ENCODE results near the gene CAMKK1. TPM values are rescaled to one million over a fixed set of nuclear protein-coding genes. Genes with fewer than 3 reads are reported as not detected.
"Not testable (repeated sequence)": the region's sequence is repeated elsewhere in the genome, so short reads cannot be mapped to it uniquely, and the experiment has no call there.

CAMKK1 gene
- polyA plus RNA-seq, 1 donor from 2014 or later = 0.53 TPM

GRCh38 chr17:3864534-3864933 is 28.3 kb downstream of the CAMKK1 start:
- no peak overlapping the region for H3K27ac Mint-ChIP-seq
- H3K4me1 Mint-ChIP-seq = no peaks in the 10 kb centered on the region
- H3K27me3 Mint-ChIP-seq = no peaks in the 10 kb centered on the region
- no peaks in the 10 kb centered on the region for H3K36me3 Mint-ChIP-seq
- H3K4me3 Mint-ChIP-seq = no peak overlapping the region
- H3K9me3 Mint-ChIP-seq = no peaks in the 10 kb centered on the region

- no peaks in the 10 kb centered on the region for H3K36me3 Mint-ChIP-seq
Measured at GRCh38 chr17:3861761-3862681, 30.8 kb downstream of the CAMKK1 start.

DNA sequence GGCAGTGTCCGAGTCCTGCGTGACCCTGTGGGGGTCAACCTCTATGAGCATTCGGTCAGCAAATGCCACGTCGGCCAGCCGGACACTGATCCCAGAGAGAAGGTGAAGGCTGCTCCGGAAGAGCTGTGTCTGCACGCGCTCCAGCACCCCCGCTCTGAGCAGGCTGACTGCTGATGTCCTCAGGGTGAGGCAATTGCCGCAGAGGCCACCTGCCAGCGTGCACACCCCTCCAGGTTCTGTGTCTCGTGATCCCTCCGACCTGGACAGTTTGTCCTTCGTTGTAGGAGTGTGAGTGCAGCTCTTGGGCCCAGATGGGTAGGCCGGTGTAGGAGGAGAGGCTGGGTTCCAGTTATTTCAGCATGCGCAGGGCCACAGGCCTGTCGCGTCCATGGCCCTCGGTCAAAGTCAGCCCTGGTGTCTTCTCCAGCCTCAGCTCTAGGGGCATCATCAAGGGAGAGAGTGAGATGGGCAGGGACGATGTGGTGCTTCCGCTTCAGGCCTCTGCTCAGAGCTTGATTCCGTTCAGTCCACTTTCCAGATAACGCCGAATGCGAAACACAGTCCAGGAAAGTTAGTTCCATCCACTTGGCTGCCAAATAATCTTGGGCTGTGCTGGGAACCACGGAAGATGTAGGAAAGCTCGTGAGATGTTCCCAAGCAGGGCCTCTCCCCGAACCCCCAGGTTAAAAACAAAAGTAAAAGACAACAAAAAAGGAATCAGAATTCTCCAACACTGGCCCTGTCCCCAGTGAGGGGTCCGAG is 31.7 kb downstream of the CAMKK1 start:
- Mint-ChIP-seq H3K27me3 (no peaks in the 10 kb centered on the region), H3K4me3 (no peak overlapping the region), H3K4me1 (no peaks in the 10 kb centered on the region), H3K27ac (no peak overlapping the region), H3K36me3 (no peaks in the 10 kb centered on the region), H3K9me3 (no peaks in the 10 kb centered on the region)

More at GRCh38 chr17:3861761-3862681, 30.8 kb downstream of the CAMKK1 start:
- H3K9me3 Mint-ChIP-seq = no peaks in the 10 kb centered on the region
- H3K4me1 Mint-ChIP-seq = no peaks in the 10 kb centered on the region
- H3K4me3 Mint-ChIP-seq = no peak overlapping the region
- H3K27ac Mint-ChIP-seq = no peak overlapping the region
- H3K27me3 Mint-ChIP-seq = no peaks in the 10 kb centered on the region

DNA sequence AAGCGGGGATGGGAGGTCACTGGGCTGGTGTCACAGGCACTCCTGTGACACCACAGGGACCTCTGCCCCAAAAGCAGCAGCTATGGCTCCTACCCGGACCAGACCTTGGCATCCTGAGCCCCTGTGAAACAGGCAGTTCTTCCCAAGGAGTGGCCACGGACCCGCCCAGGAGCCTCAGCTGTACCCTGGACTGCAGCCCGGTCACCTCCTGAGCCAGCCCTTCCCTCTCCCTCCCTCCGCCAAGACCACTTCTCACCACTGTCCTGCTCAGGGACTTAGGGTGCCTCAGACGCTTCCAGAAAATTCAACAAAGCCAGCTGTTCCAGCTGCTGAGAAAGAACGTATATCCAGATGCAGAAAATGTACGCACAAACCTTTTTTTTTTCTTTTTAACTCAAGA is 32.9 kb downstream of the CAMKK1 start:
- H3K36me3 Mint-ChIP-seq = no peaks in the 10 kb centered on the region
- H3K27ac Mint-ChIP-seq = no peak overlapping the region
- no peaks in the 10 kb centered on the region for H3K4me1 Mint-ChIP-seq
- no peaks in the 10 kb centered on the region for H3K9me3 Mint-ChIP-seq
- no peak overlapping the region for H3K4me3 Mint-ChIP-seq
- no peaks in the 10 kb centered on the region for H3K27me3 Mint-ChIP-seq

DNA sequence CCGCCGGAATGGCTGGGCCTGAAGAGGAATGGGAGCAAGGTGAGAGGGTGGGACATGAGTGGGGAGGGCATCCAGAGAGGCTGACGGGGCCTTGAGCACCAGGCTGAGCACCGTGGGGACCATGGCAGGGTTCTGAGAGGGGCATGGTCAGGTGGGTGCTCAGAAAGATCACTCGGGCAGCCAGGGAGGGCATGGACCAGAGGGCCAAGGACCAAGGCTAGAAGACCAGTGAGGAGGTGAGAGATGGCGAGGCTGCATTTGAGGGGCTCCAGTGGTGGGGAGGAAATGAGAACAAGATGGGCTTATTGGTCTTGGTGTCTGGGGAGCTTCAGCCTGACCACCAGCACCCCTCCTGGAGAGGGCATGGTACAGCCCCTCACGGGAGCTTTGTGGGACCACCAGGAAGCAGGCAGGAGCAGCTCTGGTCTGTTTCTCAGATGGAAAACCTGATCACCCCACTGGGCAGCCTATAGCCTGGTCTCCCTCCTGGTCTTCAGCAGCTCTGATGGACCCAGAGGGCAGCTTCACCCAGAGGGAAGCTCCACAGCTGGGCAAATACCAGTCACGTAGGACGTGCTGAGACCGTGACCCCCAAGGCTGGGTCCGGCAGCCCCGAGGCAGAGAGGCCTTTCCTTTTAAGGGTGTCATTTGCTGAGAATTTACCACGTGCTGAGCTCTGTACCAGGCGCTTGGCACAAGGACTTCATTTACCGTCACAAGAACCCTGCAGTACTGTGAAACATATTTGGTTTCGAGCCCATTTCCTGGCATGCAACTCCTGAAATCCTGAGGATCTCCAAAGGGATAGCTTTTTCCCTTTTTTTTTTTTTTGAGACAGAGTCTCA is 35.4 kb downstream of the CAMKK1 start:
- H3K4me1 Mint-ChIP-seq = no peaks in the 10 kb centered on the region
- H3K36me3 Mint-ChIP-seq = no peaks in the 10 kb centered on the region
- no peaks in the 10 kb centered on the region for H3K27me3 Mint-ChIP-seq
- no peak overlapping the region for H3K4me3 Mint-ChIP-seq
- H3K9me3 Mint-ChIP-seq = no peaks in the 10 kb centered on the region
- H3K27ac Mint-ChIP-seq = no peak overlapping the region

GRCh38 chr17:3854204-3854603 is 38.6 kb downstream of the CAMKK1 start:
- not testable (repeated sequence) for H3K36me3 Mint-ChIP-seq, H3K4me3 Mint-ChIP-seq, H3K4me1 Mint-ChIP-seq, H3K9me3 Mint-ChIP-seq, H3K27ac Mint-ChIP-seq, H3K27me3 Mint-ChIP-seq

- Mint-ChIP-seq H3K27me3 (peaks cover 2% of the 10 kb centered on the region), H3K36me3 (no peaks in the 10 kb centered on the region), H3K9me3 (no peaks in the 10 kb centered on the region), H3K4me1 (peaks cover 0 to 1% (median 0%) of the 10 kb centered on the region in 3 donors), H3K27ac (no peak overlapping the region), H3K4me3 (no peak overlapping the region)
Measured at GRCh38 chr17:3852561-3852960, 40.3 kb downstream of the CAMKK1 start.

DNA sequence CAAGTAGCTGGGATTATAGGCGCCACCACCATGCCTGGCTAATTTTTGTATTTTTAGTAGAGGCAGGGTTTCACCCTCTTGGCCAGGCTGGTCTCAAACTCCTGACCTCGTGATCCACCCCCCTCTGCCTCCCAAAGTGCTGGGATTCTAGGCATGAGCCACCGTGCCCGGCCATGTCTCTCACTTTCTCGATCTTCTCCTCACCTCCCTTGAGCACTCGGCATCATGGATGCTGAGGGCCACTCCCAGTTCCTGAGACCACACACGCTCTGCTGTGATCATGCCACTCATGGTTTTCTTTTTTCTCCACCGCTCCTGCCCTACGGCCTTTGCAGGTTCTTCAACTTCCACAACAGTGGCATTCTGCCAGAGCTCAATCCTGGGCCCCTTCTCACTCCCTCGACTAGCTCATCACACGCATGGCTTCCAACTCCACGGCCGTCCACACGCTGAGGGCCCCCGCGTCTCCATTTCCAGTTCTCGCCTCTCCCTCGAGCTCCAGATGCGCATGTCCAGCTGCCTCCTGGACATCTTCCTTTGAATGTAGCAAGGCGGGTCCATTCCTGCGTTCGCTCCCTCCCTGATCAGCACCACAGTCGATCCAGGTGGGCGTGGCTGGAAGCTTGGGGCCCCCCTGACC is 41.3 kb downstream of the CAMKK1 start:
- peaks cover 0 to 3% (median 0%) of the 10 kb centered on the region in 3 donors for H3K4me1 Mint-ChIP-seq
- peaks cover 2% of the 10 kb centered on the region for H3K27me3 Mint-ChIP-seq
- no peak overlapping the region for H3K27ac Mint-ChIP-seq
- no peaks in the 10 kb centered on the region for H3K9me3 Mint-ChIP-seq
- no peak overlapping the region for H3K4me3 Mint-ChIP-seq
- H3K36me3 Mint-ChIP-seq = no peaks in the 10 kb centered on the region

- Mint-ChIP-seq H3K9me3 (no peaks in the 10 kb centered on the region), H3K27me3 (peaks cover 2% of the 10 kb centered on the region), H3K4me1 (peaks cover 13 to 19% (median 14%) of the 10 kb centered on the region in 3 donors), H3K27ac (no peak overlapping the region), H3K36me3 (peaks cover 3% of the 10 kb centered on the region), H3K4me3 (peak overlapping the region in 1 of 4 donors; percentile 55)
Measured at GRCh38 chr17:3848229-3848835, 44.5 kb downstream of the CAMKK1 start.

DNA sequence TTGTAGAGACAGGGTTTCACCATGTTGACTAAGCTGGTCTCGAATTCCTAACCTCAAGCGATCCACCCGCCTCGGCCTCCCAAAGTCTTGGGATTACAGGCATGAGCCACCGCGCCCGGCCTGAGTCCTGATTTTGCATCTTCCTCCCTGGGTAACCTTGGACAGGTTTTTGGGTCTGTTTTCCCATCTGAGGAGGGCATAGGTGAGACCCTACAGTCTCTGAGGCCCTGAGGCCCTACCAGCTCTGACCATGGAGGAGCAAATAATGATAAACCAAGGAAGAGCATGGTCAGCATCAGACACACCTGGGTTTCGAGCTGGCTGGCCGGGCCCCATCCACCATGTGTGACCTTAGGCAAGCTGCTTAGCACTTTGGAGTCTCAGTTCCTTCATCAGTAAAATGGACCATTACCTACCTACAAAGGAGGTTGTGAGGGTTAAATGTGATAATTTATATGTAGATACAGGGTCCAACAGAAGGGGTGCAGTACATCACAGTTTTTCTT is 45.6 kb downstream of the CAMKK1 start:
- Mint-ChIP-seq H3K4me3 (peak overlapping the region in 1 of 4 donors; percentile 96), H3K9me3 (no peaks in the 10 kb centered on the region), H3K4me1 (peaks cover 13 to 21% (median 14%) of the 10 kb centered on the region in 3 donors), H3K36me3 (peaks cover 3% of the 10 kb centered on the region), H3K27me3 (peaks cover 2% of the 10 kb centered on the region), H3K27ac (no peak overlapping the region)

DNA sequence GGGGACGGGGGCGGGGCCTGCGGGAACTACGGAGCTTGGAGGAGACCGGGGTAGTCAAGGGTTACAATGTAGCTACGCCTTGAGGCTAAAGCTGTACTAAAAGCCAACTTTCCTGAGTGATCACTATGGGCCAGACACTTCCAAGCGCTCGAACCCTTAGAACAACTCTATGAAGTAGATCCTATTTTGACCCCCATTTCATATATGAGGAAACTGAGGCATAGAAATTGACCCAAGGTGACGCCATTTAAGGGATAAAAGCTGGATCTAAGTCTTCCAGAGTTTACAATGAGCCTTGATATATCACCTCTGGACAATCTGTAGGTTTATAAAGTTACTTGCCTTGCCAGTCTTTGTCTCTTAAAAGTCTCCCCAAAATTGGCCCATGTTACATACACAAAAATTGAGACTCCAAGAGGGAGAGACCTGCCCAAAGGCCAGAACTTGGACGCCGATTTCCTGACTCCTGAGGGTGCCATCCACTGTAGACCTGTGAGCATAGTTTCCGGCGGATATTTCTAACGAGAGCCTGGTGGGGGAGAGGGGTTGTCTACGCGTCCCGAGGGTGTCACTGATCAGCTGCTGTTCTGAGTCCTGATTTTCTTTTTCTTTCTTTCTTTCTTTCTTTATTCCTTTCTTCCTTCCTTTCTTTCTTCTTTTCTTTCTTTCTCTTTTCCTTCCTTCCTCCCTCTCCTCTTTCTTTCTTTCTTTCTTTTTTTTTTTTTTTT is 46.3 kb downstream of the CAMKK1 start:
- Mint-ChIP-seq H3K27ac (peak overlapping the region; percentile 10 to 88 (median 23)), H3K36me3 (peaks cover 3% of the 10 kb centered on the region), H3K4me1 (peaks cover 13 to 21% (median 14%) of the 10 kb centered on the region in 3 donors), H3K9me3 (no peaks in the 10 kb centered on the region), H3K4me3 (peak overlapping the region; percentile 90 to 98 (median 96)), H3K27me3 (no peaks in the 10 kb centered on the region)

DNA sequence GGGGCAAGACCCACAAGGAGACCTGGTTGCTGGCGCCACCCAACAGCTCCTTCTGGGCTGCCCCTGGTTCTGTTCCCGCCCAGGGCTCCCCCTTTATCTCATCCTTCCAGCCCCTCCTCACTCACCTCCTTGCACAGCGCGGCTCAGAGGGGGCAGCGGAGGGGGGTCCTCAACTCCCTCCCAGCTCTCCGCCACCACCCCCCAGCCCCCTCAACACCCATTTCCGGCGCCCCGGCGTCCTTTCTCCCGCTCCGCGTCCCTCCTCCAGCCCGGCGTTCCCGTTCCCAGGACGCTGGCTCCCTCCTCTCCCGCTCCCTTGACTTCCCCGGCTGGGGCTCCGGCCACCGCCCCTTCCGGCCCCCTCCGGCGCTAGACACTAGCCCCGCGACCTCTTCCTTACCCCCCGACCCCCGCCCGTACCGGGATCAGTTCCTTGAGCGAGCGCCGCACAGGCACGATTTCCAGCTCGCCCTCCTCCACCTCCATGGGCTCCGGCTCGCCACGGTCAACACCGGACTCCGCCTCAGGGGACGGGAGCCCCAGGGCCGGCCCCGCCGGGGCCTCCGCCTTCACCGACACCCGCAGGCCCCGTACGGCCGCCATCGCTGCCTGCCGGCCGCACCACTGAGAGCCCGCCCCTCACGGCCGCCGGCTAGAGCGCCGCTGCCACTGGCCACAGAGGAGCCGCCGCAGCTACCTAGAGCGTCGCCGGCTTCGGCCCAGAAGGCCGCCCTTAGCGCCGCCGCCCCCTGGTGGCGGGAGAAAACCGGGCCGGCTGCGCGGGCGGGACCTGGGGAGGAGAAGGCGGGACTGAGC is 47.0 kb downstream of the CAMKK1 start, which contains the start of gene NCBP3:
TSS of gene NCBP3 (minus strand) at position 626 of the 816 bp plus-strand sequence. CDS start at position 603, 23 bp downstream.
- H3K36me3 Mint-ChIP-seq = peaks cover 3% of the 10 kb centered on the region
- H3K4me1 Mint-ChIP-seq = peaks cover 13 to 19% (median 14%) of the 10 kb centered on the region in 3 donors
- H3K27me3 Mint-ChIP-seq = no peaks in the 10 kb centered on the region
- H3K9me3 Mint-ChIP-seq = no peaks in the 10 kb centered on the region
- H3K27ac Mint-ChIP-seq = peak within 1 kb of the TSS; percentile 88 to 90 (median 89)
- H3K4me3 Mint-ChIP-seq = peak within 1 kb of the TSS; percentile 90 to 98 (median 96)

GRCh38 chr17:3845291-3845620 is 47.6 kb downstream of the CAMKK1 start:
- no peaks in the 10 kb centered on the region for H3K9me3 Mint-ChIP-seq
- H3K27me3 Mint-ChIP-seq = no peaks in the 10 kb centered on the region
- peak overlapping the region; percentile 88 to 90 (median 89) for H3K27ac Mint-ChIP-seq
- H3K36me3 Mint-ChIP-seq = peaks cover 3% of the 10 kb centered on the region
- peak overlapping the region; percentile 90 to 98 (median 96) for H3K4me3 Mint-ChIP-seq
- peaks cover 13 to 19% (median 14%) of the 10 kb centered on the region in 3 donors for H3K4me1 Mint-ChIP-seq
